Neural crest cell (in vitro differentiated cells): ENCODE results near the gene FDX2. TPM values are rescaled to one million over a fixed set of nuclear protein-coding genes. Genes with fewer than 3 reads are reported as not detected.

ENCODE experiments used
- DNase-seq: peaks from one replicate; pipeline ENCODE4 v3.0.0; 2021; ENCODE audit warnings: low read depth, mixed read lengths, low spot score
- H3K27ac Mint-ChIP-seq: one replicate; pipeline ENCODE4 v1.8.0; 2021; ENCODE audit warnings: mild to moderate bottlenecking, mixed read lengths; ENCODE audit not compliant: unreplicated experiment
- H3K27me3 Mint-ChIP-seq: 2 replicates; pipeline ENCODE4 v1.8.0; 2021; ENCODE audit warnings: low read depth, mild to moderate bottlenecking, mixed read lengths
- H3K36me3 Mint-ChIP-seq: 2 replicates; pipeline ENCODE4 v1.8.0; 2021; ENCODE audit warnings: low read depth, mild to moderate bottlenecking, mixed read lengths
- H3K4me1 Mint-ChIP-seq: 2 replicates; pipeline ENCODE4 v1.8.0; 2021; ENCODE audit warnings: mixed read lengths
- H3K4me3 Mint-ChIP-seq: one replicate; pipeline ENCODE4 v1.8.0; 2021; ENCODE audit warnings: mild to moderate bottlenecking, mixed read lengths
- H3K9me3 Mint-ChIP-seq: 2 replicates; pipeline ENCODE4 v1.8.0; 2021; ENCODE audit warnings: mixed read lengths
- long read RNA-seq: library from polyadenylated mRNA; unstranded; transcript quantifications from one replicate; pipeline ENCODE4 v2.0.0, GENCODE V29; 2020
- total RNA-seq: library from RNA; stranded (reverse); gene quantifications from 2 replicates; pipeline ENCODE4 v1.2.1, GENCODE V29; 2021
- TF ChIP-seq, protein P1 (sequence below): fragments of 200-600 bp; sonication (generic); conservative IDR thresholded peaks from 2 replicates; pipeline ENCODE4 v1.5.0; 2021; ENCODE audit warnings: antibody characterized with exemption, mild to moderate bottlenecking

FDX2 gene
- 20.0 and 22.5 TPM in 2 replicates for total RNA-seq
- long read RNA-seq: 0 reads

DNA sequence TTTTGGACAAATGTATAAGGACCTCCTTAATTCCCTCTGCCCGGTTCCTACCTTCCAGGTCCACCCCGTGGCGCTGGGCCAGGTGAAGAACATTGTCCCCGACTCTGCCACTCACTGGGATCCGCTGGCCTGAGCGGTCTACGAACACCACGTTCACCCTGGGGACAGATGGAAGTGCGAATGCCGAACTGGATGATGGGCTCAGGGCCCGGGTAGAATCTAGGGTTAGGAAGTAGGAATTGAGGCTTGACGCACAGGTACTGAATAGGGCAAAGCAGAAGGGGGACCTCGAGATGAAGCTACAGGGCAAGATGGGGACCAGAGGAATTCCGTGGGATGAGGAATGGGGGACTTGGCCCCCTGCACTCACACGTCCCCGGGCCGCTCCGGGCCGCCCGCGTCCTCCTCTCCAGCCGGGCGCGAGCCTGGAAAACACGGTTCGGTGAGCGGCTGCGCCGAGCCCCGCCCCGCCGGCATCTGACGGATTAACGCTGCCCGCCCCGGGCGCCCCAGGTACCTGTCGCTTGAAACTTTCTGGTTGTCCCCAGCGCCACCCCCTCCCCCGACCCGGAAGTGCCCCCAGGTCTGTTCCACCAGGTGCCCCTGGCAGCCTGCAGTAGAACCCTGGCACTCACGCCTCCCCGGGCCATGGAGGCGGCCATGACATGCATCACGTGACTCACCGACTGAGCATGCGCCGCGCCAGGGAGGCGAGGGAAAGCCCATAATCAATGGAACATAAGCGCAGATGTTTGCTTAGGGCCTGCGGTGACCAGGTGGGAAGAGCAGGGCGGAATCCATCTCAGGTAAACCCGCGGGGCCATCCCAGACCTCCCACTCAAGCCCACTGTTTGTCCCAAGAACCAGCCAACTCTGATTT is at the start of gene FDX2:
Gene FDX2 (minus strand): TSS at position 681 of the 880 bp plus-strand sequence. CDS start 19 bp downstream, at position 662.
- TF ChIP-seq, protein P1, sequence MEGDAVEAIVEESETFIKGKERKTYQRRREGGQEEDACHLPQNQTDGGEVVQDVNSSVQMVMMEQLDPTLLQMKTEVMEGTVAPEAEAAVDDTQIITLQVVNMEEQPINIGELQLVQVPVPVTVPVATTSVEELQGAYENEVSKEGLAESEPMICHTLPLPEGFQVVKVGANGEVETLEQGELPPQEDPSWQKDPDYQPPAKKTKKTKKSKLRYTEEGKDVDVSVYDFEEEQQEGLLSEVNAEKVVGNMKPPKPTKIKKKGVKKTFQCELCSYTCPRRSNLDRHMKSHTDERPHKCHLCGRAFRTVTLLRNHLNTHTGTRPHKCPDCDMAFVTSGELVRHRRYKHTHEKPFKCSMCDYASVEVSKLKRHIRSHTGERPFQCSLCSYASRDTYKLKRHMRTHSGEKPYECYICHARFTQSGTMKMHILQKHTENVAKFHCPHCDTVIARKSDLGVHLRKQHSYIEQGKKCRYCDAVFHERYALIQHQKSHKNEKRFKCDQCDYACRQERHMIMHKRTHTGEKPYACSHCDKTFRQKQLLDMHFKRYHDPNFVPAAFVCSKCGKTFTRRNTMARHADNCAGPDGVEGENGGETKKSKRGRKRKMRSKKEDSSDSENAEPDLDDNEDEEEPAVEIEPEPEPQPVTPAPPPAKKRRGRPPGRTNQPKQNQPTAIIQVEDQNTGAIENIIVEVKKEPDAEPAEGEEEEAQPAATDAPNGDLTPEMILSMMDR: no peak
- peak within 1 kb of the TSS; percentile 91 for H3K4me3 Mint-ChIP-seq
- peak within 1 kb of the TSS; percentile 51 for H3K27ac Mint-ChIP-seq
- H3K27me3 Mint-ChIP-seq: no peaks in the 10 kb centered on the region
- H3K4me1 Mint-ChIP-seq: peaks cover 19% of the 10 kb centered on the region
- peaks cover 5% of the 10 kb centered on the region for H3K36me3 Mint-ChIP-seq
- peak; percentile 87 for DNase-seq
- H3K9me3 Mint-ChIP-seq: no peaks in the 10 kb centered on the region

DNA sequence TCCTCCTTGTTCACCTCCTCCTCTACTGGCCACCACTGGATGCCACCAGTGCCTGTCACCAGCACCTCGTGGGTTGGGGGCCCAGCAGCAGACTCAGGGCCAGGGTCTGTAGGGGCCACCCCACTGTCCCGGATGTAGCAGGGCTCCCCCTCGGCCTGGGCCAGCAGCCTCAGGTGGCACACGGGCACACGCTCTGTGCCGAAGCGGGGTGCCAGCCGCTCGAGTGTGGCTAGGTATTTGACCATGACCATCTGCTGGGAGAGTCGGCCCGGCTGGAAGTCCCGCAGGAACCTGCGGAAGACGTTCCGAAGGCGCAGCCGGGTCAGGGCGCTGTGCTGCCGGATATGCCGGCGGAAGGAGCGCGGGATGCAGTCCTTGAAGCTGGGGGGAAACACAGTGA is 49.7 kb upstream of the FDX2 start:
- no peaks in the 10 kb centered on the region for H3K4me1 Mint-ChIP-seq
- H3K9me3 Mint-ChIP-seq: no peaks in the 10 kb centered on the region
- H3K27me3 Mint-ChIP-seq: no peaks in the 10 kb centered on the region
- no peak overlapping the region for H3K4me3 Mint-ChIP-seq
- no peak overlapping the region for H3K27ac Mint-ChIP-seq
- TF ChIP-seq, protein P1: no peak
- H3K36me3 Mint-ChIP-seq: peaks cover 22% of the 10 kb centered on the region
- no peak for DNase-seq

DNA sequence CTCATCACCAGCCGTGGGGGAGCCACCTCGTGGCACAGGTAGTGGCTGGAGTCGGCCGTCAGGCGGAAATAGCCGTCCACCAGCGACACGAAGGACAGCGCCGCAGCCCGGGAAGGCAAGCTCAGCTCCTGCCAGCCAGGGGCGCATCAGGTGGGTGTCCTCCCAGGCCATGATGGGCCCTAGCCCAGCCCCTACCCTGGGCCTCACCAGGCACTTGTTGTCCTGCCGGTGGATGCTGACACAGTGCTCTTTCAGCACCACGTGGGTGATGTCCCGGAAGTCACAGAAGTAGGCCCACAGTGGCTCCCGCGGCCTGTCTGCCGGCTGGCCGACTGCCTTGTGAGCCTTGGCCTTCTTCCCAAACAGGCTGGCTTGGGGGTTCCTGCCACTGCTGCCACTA is 48.8 kb upstream of the FDX2 start:
- Mint-ChIP-seq H3K27me3 (no peaks in the 10 kb centered on the region), H3K4me3 (no peak overlapping the region), H3K27ac (no peak overlapping the region), H3K36me3 (peaks cover 22% of the 10 kb centered on the region), H3K4me1 (no peaks in the 10 kb centered on the region), H3K9me3 (no peaks in the 10 kb centered on the region)
- no peak for DNase-seq
- TF ChIP-seq, protein P1: no peak

DNA sequence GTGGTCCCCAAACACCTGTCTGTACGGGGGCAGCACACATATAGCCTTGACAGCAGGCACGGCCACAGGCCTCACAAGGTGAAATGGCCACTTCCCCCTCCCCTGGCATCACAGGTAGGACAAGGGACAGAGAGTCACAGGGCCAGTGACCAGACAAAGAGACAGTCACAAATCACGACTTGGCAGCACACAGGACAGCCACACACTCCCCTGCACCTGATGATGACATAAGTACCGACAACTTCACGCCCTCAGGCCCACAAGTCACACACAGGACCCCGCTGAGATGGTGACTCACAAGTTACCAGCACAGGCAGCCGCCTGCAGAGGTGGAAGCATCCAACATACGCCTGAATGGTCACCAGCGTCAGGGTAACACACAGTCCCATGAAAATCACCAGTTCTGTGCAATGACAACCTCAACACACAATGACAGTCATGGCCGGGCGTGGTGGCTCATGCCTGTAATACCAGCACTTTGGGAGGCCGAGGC is 48.0 kb upstream of the FDX2 start:
- H3K27ac Mint-ChIP-seq: no peak overlapping the region
- TF ChIP-seq, protein P1: no peak
- H3K27me3 Mint-ChIP-seq: no peaks in the 10 kb centered on the region
- no peak for DNase-seq
- no peaks in the 10 kb centered on the region for H3K9me3 Mint-ChIP-seq
- H3K36me3 Mint-ChIP-seq: peaks cover 14% of the 10 kb centered on the region
- H3K4me1 Mint-ChIP-seq: no peaks in the 10 kb centered on the region
- no peak overlapping the region for H3K4me3 Mint-ChIP-seq

DNA sequence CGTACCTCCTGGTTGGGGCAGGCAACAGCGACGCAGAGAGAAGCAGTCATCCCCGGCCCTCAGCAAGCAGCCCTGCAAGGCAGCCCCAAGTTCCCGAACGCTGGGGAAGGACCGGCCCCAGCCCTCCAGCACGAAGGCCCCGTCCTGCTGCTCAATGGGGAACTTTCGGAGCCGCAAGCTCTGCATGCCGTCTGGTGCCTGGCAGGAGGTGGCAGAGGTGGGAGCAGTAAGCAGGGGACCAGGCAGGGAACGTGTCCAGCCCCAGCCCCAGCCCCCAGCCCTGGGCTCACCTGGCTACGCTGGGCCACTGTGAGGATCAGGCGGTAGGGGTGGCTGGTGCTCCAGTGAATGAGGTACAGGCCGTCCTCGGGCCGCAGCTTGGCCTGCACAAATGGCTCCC is 46.4 kb upstream of the FDX2 start:
- Mint-ChIP-seq H3K27me3 (no peaks in the 10 kb centered on the region), H3K27ac (no peak overlapping the region), H3K4me3 (no peak overlapping the region), H3K9me3 (no peaks in the 10 kb centered on the region), H3K36me3 (peaks cover 6% of the 10 kb centered on the region), H3K4me1 (no peaks in the 10 kb centered on the region)
- DNase-seq: no peak
- TF ChIP-seq, protein P1: no peak
